Effector memory CD8-positive, alpha-beta T cell (primary cell): ENCODE results near the gene APH1A.
"Not testable (repeated sequence)": the region's sequence is repeated elsewhere in the genome, so short reads cannot be mapped to it uniquely, and the experiment has no call there.

Source experiments
- ATAC-seq: fragments of 150-1000 bp; cut with Tn5 transposase; replicated peaks from 2 replicates; pipeline ENCODE4 v1.10.0; 2021; ENCODE audit warnings: mild to moderate bottlenecking, moderate library complexity
- DNase-seq, 3 experiments: peaks; one replicate each; pipeline ENCODE4 v3.0.0; 2021
- H3K27ac Mint-ChIP-seq, 2 donors: one replicate each; pipeline ENCODE4 v1.8.0; 2022; ENCODE audit warnings: mild to moderate bottlenecking in 2 of 2, mixed read lengths in 2 of 2, moderate library complexity in 2 of 2
- H3K27me3 Mint-ChIP-seq, 2 donors: one replicate each; pipeline ENCODE4 v1.8.0; 2022; ENCODE audit warnings: mixed read lengths in 2 of 2
- H3K36me3 Mint-ChIP-seq: one replicate; pipeline ENCODE4 v1.8.0; 2022; ENCODE audit warnings: mild to moderate bottlenecking, moderate library complexity, mixed read lengths; ENCODE audit not compliant: insufficient read depth
- H3K4me1 Mint-ChIP-seq, 2 donors: one replicate each; pipeline ENCODE4 v1.8.0; 2022; ENCODE audit warnings: low read depth in 2 of 2, mixed read lengths in 2 of 2
- H3K4me3 Mint-ChIP-seq, 2 donors: one replicate each; pipeline ENCODE4 v1.8.0; 2022; ENCODE audit warnings: mild to moderate bottlenecking in 2 of 2, mixed read lengths in 2 of 2, moderate library complexity in 2 of 2
- H3K9me3 Mint-ChIP-seq, 2 donors: one replicate each; pipeline ENCODE4 v1.8.0; 2022; ENCODE audit warnings: mixed read lengths in 2 of 2

APH1A gene

DNA sequence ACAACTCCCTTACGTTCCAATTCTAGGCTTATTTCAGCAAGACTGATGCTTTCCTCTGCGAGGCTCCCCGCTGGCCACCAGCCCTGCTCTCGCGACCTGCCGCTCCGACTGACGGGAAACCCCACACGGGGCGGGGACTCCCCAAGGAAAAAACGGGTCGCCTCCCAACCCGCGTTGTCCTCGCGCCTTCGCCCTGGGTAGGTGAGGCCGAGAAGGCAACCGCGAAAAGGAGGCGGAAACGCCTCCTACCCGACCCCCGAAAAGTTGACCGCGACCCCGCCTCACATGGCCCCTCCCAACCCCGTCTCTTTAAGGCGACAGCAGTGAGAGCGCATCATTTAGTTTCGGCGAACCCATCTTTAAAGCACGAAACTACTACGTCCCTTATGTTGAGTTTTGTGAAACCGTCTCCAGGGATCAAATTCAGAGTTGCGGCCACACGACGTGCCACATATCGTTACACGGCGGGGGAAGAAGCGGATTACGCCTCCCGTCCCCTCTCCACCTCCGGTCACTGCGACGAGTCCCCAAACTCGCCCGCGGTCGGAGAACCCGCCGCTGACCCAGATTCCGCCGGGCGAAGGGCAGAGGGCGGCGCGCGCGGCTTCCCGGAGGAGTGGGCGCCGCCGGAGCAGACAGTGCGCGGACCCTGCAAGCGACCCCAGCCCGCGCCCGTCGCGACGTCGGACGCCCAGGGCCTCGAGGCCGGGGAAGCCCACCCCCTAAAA lies 34.1 kb downstream of the APH1A start:
- Mint-ChIP-seq H3K36me3 (peaks cover 31% of the 10 kb centered on the region), H3K27ac (no peak overlapping the region), H3K9me3 (no peaks in the 10 kb centered on the region), H3K27me3 (no peaks in the 10 kb centered on the region), H3K4me3 (no peak overlapping the region), H3K4me1 (peaks cover 14 to 16% of the 10 kb centered on the region in 2 donors)
- peak; percentile 67 for ATAC-seq
- DNase-seq: peak; percentile 85 to 86 (median 85)

DNA sequence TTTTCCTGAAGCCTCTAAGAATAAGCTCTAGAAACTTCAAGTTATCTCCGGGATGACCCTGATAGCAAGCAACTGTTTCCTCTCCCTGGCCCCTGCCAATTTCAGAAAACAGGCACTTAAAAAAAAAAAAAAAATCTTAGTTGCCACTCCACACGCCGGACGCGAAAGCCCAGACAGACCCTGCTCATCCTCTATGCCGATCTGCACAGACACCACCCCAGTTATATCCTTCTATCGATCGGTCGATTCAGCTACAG lies 34.6 kb downstream of the APH1A start:
- Mint-ChIP-seq H3K27ac (no peak overlapping the region), H3K9me3 (no peaks in the 10 kb centered on the region), H3K4me1 (peaks cover 14 to 16% of the 10 kb centered on the region in 2 donors), H3K27me3 (no peaks in the 10 kb centered on the region), H3K36me3 (peaks cover 36% of the 10 kb centered on the region), H3K4me3 (no peak overlapping the region)
- no peak for DNase-seq
- no peak for ATAC-seq

DNA sequence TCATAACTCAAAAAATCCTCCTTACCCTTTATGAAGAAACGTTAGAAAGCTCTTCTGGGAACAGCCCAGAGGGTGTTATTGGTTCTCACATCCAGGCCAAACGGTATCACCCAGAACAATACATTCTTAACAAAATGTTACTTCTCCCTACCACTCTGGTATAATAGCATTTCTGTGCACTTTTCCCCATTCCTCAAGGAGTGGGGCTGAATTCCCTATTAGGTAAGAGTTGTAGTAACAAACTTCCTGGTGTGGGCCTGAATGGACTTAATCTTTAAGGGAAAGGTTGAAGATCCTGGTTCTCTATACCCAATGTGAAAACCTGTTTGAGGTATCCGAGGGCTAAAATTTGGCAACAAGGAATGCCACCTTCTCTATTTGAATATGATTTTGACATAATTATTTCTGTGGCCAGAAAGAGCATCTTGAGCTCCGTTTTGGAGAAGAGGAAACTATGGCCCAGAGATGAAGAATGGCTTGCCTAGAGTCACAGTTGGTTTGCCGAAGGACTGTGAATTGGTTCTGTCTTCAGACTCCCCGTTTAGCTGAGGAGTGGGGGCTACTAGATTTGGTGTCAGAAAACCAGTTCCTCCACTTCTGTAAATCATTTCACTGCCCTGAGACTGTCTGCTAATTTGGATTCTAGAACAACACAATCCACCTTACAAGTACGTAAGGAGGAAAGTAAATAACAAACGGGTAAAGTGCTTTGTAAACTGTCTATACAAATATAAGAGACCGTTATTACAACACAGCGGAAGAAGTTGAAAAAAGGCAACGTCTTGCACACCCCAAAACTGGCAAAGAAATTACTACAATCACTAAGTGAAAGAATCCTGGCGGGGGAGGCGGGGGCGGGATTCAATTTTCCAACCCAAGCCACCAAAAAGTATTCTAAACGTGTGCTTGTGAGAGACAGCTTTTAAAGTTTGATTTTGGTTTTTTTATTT lies 35.2 kb downstream of the APH1A start:
- no peaks in the 10 kb centered on the region for H3K27me3 Mint-ChIP-seq
- no peak overlapping the region for H3K27ac Mint-ChIP-seq
- no peaks in the 10 kb centered on the region for H3K9me3 Mint-ChIP-seq
- ATAC-seq (no peak), DNase-seq (no peak)
- H3K4me1 Mint-ChIP-seq: peaks cover 14 to 16% of the 10 kb centered on the region in 2 donors
- no peak overlapping the region for H3K4me3 Mint-ChIP-seq
- peaks cover 42% of the 10 kb centered on the region for H3K36me3 Mint-ChIP-seq

DNA sequence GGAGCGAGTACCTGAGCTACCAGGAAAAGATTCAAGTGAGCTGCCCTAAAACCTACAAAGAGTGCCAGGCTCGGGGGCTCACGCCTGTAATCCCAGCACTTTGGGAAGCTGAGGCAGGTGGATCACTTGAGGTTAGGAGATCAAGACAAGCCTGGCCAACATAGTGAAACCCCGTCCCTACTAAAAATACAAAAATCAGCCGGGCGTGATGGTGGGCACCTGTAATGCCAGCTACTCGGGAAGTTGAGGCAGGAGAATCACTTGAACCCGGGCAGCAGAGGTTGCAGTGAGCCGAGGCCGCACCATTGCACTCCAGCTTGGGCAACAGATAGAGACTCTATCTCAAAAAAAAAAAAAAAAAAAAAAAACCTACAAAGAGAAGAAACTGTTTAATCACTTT lies 35.9 kb downstream of the APH1A start:
- not testable (repeated sequence) for ATAC-seq, DNase-seq, H3K27ac Mint-ChIP-seq, H3K9me3 Mint-ChIP-seq, H3K27me3 Mint-ChIP-seq, H3K4me3 Mint-ChIP-seq
- H3K36me3 Mint-ChIP-seq: peaks cover 49% of the 10 kb centered on the region
- peaks cover 14 to 16% of the 10 kb centered on the region in 2 donors for H3K4me1 Mint-ChIP-seq

DNA sequence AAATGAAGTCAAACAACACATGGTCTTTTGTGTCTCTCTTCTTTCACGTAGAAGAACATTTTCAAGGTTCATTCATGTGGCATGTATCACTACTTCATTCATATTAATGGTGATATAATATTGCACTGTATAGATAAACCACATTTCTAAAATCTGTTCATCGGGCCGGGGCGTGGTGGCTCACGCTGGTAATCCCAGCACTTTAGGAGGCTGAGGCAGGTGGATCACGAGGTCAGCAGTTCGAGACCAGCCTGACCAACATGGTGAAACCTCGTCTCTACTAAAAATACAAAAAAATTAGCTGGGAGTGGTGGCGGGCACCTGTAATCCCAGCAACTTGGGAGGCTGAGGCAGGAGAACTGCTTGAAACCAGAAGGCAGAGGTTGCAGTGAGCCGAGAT lies 40.6 kb downstream of the APH1A start:
- not testable (repeated sequence) for ATAC-seq, H3K4me1 Mint-ChIP-seq, H3K27me3 Mint-ChIP-seq, DNase-seq, H3K4me3 Mint-ChIP-seq, H3K9me3 Mint-ChIP-seq, H3K27ac Mint-ChIP-seq
- peaks cover 85% of the 10 kb centered on the region for H3K36me3 Mint-ChIP-seq

DNA sequence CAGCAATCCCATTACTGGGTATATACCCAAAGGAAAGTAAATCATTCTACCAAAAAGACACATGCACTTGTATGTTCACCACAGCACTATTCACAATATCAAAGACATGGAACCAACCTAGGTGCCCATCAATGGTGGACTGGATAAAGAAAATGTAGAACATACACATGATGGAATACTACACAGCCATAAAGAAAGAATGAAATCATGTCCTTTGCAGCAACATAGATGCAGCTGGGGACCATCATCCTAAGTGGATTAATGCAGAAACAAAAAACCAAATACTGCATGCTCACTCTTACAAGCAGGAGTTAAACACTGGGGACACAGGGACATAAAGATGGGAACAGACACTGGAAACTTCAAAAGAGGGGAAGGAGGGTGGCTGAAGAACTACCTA lies 41.6 kb downstream of the APH1A start:
- ATAC-seq: no peak
- Mint-ChIP-seq H3K4me3 (no peak overlapping the region), H3K27ac (no peak overlapping the region), H3K36me3 (peaks cover 90% of the 10 kb centered on the region), H3K4me1 (no peaks in the 10 kb centered on the region), H3K9me3 (no peaks in the 10 kb centered on the region), H3K27me3 (no peaks in the 10 kb centered on the region)
- no peak for DNase-seq

DNA sequence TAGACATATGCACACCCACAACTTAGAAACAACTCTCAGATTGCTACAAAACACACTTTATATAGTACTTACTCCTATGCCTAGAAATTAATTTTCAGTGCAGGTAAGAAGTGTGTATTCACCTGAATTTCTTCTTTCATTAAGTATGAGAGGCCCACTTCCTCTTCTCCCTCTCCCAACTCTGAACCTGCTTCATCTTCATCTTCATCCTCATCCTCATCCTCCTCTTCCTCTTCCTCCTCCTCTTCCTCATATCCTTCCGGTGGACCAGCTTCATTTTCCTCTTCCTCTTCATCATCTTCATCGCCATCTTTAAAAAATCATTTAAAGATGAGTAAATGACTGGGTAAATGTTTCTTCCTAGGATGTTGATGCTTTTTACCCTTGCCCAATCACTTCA lies 42.3 kb downstream of the APH1A start:
- Mint-ChIP-seq H3K36me3 (peaks cover 88% of the 10 kb centered on the region), H3K27ac (no peak overlapping the region), H3K9me3 (no peaks in the 10 kb centered on the region)

DNA sequence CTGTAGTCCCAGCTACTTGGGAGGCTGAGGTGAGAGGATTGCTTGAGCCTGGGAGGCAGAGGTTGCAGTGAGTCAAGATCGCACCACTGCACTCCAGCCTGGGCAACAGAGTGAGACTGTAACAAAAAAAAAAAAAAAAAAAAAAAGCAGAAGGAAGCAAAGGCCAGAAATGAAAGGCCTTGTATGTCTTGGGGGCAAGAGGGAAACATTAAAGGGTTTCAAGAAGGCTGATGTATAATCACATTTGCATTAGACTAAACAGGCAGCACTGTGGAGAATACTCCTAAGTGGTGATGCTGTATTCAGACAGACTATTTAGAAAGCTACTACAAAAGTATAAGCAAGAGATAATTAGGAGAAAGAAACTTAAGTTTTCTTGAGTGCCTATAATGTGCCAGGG lies 43.3 kb downstream of the APH1A start:
- no peaks in the 10 kb centered on the region for H3K4me1 Mint-ChIP-seq
- no peak overlapping the region for H3K4me3 Mint-ChIP-seq
- no peak for DNase-seq
- H3K27ac Mint-ChIP-seq: peak overlapping the region; percentile 3 to 38
- no peak for ATAC-seq
- H3K9me3 Mint-ChIP-seq: no peaks in the 10 kb centered on the region
- no peaks in the 10 kb centered on the region for H3K27me3 Mint-ChIP-seq
- peaks cover 80% of the 10 kb centered on the region for H3K36me3 Mint-ChIP-seq

More for the DNA sequence above, 42.3 kb downstream of the APH1A start:
- H3K4me1 Mint-ChIP-seq: no peaks in the 10 kb centered on the region
- H3K27me3 Mint-ChIP-seq: no peaks in the 10 kb centered on the region
- H3K4me3 Mint-ChIP-seq: no peak overlapping the region
- DNase-seq: no peak
- ATAC-seq: no peak

DNA sequence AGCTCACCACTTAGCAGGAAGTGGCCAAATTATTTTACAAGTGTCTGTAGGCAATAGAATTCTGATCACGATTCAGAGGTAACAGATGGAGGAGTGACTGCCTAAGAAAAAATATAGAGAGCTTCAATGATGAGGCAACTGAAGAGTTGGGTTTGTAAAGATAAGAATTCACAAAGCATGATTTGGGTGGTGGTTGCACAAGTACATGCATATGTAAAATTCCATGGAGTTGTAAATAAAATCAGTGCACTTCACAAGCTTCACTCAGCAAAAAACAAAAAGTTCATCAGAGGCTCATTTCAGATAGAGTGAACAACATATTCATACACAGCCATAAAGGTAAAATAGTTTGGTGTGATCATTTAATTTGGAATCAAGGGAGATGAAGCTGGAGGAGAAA lies 43.8 kb downstream of the APH1A start:
- Mint-ChIP-seq H3K27me3 (no peaks in the 10 kb centered on the region), H3K36me3 (peaks cover 79% of the 10 kb centered on the region), H3K4me1 (no peaks in the 10 kb centered on the region), H3K9me3 (no peaks in the 10 kb centered on the region), H3K27ac (peak overlapping the region in 1 of 2 donors; percentile 3), H3K4me3 (no peak overlapping the region)
- DNase-seq: no peak
- no peak for ATAC-seq

DNA sequence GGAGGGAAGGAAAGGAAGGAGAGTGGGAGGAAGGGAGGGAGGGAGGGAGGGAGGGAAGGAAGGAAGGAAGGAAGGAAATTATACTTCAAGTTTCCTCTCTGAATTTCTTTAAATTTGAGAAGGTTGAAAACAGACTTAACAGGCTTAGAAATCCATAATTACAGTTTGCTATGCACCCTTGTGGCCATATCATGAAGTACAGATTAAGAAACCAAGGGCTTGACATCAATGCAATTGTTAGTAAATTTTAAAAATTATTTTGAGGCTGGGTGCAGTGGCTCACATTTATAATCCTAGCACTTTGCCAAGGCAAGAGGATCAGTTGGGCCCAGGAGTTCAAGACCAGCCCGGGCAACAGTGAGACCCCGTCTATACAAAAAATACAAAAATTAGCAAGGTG lies 47.3 kb downstream of the APH1A start:
- Mint-ChIP-seq H3K27ac (no peak overlapping the region), H3K36me3 (peaks cover 54% of the 10 kb centered on the region), H3K9me3 (no peaks in the 10 kb centered on the region), H3K27me3 (no peaks in the 10 kb centered on the region), H3K4me3 (no peak overlapping the region), H3K4me1 (no peaks in the 10 kb centered on the region)
- DNase-seq (peak in 1 of 3 experiments; percentile 29), ATAC-seq (peak; percentile 56)

DNA sequence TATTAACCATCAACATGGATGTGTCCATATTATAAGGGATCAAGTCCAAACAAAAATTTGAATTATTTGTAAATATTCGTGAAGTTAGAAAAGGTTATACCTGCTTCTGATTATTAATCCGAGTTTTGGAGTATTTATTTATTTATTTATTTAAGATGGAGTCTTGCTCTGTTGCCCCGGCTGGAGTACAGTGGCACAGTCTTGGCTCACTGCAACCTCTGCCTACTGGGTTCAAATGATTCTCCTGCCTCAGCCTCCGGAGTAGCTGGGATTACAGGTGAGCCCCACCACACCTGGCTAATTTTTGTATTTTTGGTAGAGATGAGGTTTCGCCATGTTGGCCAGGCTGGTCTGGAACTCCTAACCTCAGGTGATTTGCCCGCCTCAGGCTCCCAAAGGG lies 53.0 kb downstream of the APH1A start:
- H3K4me3 Mint-ChIP-seq, H3K27ac Mint-ChIP-seq, ATAC-seq, DNase-seq, H3K27me3 Mint-ChIP-seq, H3K9me3 Mint-ChIP-seq: not testable (repeated sequence)
- Mint-ChIP-seq H3K36me3 (peaks cover 27% of the 10 kb centered on the region), H3K4me1 (peaks cover 12 to 16% of the 10 kb centered on the region in 2 donors)
